Measurements from ENCODE around the gene CAPZB.

Gene CAPZB

GRCh38 chr1:19447550-19447949 is 37.8 kb downstream of the CAPZB start:
- no peak for DNase-seq

- DNase-seq: no peak
Measured at GRCh38 chr1:19445417-19446342, 39.7 kb downstream of the CAPZB start.

- no peak for DNase-seq
Measured at GRCh38 chr1:19444296-19445021, 40.9 kb downstream of the CAPZB start.

- DNase-seq: no peak
Measured at GRCh38 chr1:19443326-19443725, 42.0 kb downstream of the CAPZB start.

GRCh38 chr1:19442154-19443096 is 42.9 kb downstream of the CAPZB start:
- no peak for DNase-seq

- DNase-seq: no peak
Measured at GRCh38 chr1:19441048-19441780, 44.1 kb downstream of the CAPZB start.

GRCh38 chr1:19439464-19440171 is 45.7 kb downstream of the CAPZB start:
- DNase-seq: no peak

GRCh38 chr1:19438516-19439195 is 46.7 kb downstream of the CAPZB start:
- DNase-seq: no peak

GRCh38 chr1:19437891-19438294 is 47.4 kb downstream of the CAPZB start:
- no peak for DNase-seq

- DNase-seq: no peak
Measured at GRCh38 chr1:19436716-19437476, 48.4 kb downstream of the CAPZB start.

- DNase-seq: no peak
Measured at GRCh38 chr1:19435851-19436455, 49.4 kb downstream of the CAPZB start.

- DNase-seq: no peak
Measured at GRCh38 chr1:19435181-19435580, 50.2 kb downstream of the CAPZB start.

GRCh38 chr1:19433719-19433998 is 51.7 kb downstream of the CAPZB start:
- DNase-seq: no peak

- no peak for DNase-seq
Measured at GRCh38 chr1:19432943-19433718, 52.2 kb downstream of the CAPZB start.

- no peak for DNase-seq
Measured at GRCh38 chr1:19430121-19431068, 54.9 kb downstream of the CAPZB start.

GRCh38 chr1:19429611-19430010 is 55.7 kb downstream of the CAPZB start:
- no peak for DNase-seq

GRCh38 chr1:19427087-19427781 is 58.1 kb downstream of the CAPZB start:
- DNase-seq: no peak

All from NCI-H1048 (cell line).